Uterus (tissue), 2 donors: Measurements from ENCODE around the gene ZBTB20.

Experiments used
- POLR2A ChIP-seq, 2 donors: fragments of 450-650 bp; IDR thresholded peaks; one replicate each; pipeline ENCODE4 v1.6.1; 2016; ENCODE audit warnings: antibody characterized with exemption in 2 of 2, mild to moderate bottlenecking in 1 of 2, moderate library complexity in 1 of 2
- TF ChIP-seq, protein P1 (sequence below), 4 experiments: fragments of 200-600 bp in 2 of 4; fragments of 450-650 bp in 2 of 4; sonication (generic) in 2 of 4; IDR thresholded peaks; one replicate each; pipeline ENCODE4 v1.5.1; 2016 to 2019; ENCODE audit warnings: antibody characterized with exemption in 4 of 4, mild to moderate bottlenecking in 2 of 4, moderate library complexity in 1 of 4

DNA sequence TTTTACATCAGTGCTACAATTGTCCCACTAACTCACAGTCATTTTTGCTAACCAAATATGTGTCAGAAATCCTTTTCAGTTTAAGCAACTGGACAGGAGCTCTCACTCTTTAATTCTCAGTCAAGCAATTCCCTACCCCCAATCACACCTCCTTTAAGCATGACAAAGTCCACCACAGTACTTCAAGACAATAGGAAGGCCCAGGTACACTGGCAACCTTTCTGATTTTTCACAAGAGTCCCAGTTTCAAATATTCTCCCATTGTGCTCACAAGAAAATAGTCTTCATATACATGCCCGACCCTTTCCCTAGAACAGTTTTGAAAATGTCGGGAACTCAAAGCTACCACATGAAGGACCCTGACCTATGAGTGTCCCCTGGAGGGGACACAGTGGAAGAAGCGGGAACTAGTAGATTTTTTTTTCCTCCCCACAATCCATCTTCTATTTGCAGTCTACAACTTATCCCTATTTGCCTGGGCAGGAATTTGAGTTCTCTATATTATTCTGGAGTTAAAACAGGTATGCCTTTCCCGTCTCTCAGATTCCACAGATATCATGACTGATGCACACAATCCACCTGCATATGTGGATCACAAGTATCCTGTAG lies 439.7 kb downstream of the ZBTB20 start:
- no peak for TF ChIP-seq POLR2A (IDR thresholded peaks at IDR 0.05)
- TF ChIP-seq, protein P1, sequence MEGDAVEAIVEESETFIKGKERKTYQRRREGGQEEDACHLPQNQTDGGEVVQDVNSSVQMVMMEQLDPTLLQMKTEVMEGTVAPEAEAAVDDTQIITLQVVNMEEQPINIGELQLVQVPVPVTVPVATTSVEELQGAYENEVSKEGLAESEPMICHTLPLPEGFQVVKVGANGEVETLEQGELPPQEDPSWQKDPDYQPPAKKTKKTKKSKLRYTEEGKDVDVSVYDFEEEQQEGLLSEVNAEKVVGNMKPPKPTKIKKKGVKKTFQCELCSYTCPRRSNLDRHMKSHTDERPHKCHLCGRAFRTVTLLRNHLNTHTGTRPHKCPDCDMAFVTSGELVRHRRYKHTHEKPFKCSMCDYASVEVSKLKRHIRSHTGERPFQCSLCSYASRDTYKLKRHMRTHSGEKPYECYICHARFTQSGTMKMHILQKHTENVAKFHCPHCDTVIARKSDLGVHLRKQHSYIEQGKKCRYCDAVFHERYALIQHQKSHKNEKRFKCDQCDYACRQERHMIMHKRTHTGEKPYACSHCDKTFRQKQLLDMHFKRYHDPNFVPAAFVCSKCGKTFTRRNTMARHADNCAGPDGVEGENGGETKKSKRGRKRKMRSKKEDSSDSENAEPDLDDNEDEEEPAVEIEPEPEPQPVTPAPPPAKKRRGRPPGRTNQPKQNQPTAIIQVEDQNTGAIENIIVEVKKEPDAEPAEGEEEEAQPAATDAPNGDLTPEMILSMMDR (IDR thresholded peaks at IDR 0.05), result no peak
